GM21447 (cell line): ENCODE measurements around the gene BACH2.
A peak's percentile ranks its signal among the peaks of the same experiment; 100 is the strongest.
"Not testable (repeated sequence)": the region's sequence is repeated elsewhere in the genome, so short reads cannot be mapped to it uniquely, and the experiment has no call there.

Source experiments
- ATAC-seq: cut with Tn5 transposase; IDR thresholded peaks from one replicate; pipeline ENCODE4 v1.9.1; 2021; ENCODE audit not compliant: unreplicated experiment

BACH2 gene

DNA sequence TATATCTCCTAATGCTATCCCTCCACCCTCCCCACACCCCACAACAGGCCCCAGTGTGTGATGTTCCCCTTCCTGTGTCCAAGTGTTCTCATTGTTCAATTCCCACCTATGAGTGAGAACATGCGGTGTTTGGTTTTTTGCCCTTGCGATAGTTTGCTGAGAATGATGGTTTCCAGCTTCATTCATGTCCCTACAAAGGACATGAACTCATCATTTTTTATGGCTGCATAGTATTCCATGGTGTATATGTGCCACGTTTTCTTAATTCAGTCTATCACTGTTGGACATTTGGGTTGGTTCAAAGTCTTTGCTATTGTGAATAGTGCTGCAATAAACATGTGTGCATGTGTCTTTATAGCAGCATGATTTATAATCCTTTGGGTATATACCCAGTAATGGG, 163.0 kb downstream of the BACH2 start:
- not testable (repeated sequence) for ATAC-seq

DNA sequence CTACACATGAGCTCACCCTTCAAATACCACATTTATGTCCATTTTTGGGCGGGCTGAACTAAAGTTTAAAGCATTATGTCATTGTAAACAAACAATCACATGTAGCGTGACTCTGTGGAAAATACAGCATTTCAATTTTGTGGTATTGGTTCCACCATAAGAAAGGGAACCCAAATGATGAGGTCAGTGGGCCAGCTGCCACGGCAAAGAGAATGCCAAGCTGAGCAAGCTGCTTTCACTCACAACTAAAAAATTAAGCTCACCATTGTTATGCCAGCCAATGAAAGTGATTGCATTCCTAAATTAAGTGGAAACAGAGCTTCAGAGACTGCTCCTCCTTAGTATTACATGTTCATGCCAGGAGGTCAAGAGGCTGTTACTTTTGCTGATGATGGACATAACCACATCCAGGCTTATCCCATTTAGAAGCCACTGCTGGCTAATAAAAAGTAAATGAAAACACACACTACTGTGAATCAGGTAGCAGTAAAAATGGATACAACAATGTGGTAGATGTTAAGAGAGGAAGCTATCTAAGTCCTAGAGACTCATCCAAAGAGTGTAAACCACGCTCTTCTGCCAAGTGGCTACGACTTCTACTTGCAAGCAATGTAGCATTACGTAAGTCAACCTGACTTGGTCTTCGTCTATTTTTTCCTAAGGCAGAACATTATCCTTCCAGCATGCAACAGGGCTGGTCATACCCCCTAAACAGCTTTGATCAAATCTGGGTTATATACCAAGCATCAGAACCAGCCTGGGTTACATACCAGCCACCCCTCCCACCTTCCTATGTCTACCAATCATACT, 164.8 kb downstream of the BACH2 start:
- no peak for ATAC-seq

DNA sequence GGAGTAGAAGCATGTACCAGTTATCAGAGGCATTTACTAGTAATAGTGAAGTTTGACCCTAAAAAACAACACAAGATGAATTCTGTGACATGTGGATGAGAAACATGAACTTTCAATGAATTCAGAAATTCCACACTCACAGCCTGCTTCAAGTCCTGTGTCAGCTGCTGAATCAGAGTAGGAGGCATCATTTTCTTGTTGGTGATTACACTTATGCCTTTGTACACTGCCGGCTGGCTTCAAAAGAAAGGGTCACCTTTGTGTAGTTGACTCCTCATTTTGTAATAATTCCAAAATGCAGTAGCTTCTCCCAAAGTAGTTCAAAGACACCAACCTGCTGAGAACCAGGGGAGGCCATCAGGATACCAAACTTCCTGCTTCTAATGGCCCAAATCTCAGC, 165.5 kb downstream of the BACH2 start:
- no peak for ATAC-seq

DNA sequence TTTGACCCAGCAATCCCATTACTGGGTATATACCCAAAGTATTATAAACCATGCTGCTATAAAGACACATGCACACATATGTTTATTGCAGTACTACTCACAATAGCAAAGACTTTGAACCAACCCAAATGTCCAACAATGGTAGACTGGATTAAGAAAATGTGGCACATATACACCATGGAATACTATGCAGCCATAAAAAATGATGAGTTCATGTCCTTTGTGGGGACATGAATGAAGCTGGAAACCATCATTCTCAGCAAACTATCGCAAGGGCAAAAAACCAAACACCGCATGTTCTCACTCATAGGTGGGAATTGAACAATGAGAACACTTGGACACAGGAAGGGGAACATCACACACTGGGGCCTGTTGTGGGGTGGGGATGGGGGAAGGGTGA, 168.0 kb downstream of the BACH2 start:
- not testable (repeated sequence) for ATAC-seq

DNA sequence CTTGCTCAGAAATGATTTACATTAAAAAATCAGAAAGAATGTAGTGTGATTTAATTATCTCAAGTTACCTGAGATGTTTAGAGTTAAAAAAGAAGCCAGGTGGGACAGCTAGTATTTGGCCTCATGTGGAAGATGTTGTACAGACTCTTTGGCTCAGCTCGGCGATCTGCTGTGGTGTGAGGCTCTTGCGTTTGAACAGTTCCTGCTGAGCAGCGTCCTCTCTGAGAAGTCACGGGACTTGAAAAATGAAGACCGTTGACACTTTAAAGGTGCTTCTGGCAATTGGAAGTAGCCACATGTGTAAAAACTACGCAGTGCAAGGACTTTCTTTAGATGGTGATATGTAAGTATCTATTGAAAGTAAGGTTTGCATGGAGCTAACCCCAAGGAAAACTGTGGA, 169.0 kb downstream of the BACH2 start:
- no peak for ATAC-seq

DNA sequence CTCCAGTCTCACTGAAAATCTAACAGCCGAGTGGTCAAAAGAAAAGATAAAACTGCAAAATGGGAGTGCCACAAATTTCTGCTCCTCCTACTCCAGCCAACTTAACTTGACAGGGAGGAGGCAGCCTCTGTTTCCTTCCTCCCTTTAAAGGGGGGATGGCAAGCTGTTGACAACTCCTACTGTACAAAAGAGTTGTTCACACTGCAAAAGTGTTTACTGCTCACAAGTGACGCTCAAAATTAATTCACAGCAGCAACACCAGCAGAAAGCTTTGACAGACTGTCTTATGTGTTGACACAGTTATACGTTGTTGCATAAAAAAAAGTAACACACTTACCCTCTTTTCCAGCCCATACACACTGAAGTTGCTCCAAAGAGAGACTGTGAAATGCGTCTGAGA, 169.8 kb downstream of the BACH2 start:
- no peak for ATAC-seq

DNA sequence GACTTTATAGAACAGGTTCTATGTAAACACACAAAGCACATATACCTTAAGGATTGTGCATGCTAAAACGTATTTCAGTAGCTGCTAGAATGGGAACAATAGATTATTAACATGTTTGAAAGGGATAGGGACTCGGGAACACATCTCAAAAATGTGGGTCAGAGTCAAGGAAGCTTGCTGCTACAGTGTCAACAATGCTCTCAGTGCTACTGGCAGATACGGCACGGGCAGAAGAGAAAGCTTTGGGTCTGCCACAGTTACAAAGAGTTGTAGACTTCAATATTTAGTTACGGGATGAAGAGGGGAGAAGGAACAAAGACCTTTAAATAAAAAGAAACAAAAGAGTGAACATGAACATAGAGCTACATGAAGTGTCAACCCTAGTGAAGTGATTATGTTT, 170.5 kb downstream of the BACH2 start:
- ATAC-seq, result no peak

DNA sequence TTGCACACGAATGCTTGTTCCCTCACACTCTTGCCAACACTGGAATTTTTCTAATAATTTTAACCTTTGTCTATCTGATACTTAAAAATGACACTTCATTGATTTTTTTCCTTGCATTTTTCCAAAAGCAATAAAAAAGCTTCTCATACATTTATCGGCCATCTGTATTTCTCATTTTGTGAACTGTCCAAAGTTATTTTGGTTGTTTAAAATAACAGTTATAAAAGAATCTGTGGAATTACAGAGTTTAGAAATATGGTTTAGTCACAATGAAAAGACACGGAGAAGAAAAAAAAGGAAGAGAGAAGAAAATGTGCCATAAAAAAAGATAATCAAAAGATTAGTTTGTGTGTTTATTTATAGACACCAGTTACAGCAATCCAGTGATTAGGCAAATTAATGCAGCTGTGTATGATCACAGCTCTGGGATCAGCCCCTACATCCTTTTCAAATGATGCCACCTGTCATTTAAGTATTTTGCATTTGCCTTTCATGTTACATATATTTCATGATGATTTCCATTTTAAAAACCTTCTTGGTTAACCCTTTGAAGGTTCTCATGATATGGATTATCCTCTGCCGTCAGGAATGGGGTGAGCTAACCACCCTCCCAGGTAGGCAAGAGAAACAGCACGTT, 171.7 kb downstream of the BACH2 start:
- no peak for ATAC-seq

DNA sequence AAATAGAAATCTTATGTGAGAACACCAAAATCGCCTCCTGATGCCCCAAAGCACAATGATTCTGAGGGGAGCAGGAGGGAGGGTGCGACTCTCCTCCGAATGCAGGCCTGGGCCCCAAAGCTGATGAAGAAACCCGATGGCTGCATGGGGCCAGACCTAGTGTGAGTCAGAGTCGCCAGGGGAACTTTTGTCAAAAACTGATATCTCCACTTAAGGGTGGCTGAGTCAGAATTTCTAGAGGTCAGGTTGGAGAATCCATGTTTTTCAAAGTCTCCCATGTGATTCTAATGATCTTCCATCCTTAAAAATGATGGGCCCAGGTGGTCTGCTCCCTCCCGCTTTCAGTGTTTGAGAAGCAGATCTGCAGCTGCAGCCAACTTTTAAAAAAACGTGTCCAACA, 172.8 kb downstream of the BACH2 start:
- ATAC-seq, result no peak

DNA sequence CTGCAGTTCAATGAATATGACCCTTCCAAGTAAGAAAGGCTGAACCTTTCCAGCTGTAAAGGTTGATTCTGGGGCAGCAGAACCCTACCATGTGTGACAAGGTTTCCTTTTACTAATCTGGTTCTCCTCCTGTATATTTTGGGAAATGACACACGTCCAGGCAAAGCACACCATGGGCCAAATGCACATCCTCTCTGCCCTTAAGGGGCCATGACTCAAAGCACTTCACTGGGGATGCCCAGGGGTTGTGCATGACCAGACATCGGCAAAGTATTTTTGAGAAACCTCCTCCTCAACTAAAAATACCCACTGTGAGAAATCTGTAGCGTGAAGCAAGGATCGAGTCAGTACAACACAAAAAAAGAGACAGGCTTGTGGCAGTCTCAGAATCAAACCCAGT, 174.7 kb downstream of the BACH2 start:
- no peak for ATAC-seq

DNA sequence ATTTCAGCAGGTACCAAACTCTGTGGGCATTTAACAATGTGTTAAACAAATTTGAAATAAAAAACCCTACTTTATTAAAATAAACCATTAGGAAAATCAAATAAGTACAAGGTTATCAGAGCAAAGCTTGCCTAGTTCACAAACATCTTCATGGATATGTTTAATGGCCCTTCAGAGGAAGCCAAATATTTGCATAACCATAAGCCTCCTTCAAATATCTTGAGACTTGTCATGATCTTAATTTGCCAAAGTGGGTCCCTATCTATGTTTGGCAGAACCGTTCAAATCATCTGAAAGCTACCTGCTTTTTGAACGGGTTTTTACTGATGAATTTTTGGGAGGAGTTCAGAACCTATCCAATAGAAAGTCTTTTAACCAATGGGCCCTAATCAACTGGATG, 176.3 kb downstream of the BACH2 start:
- ATAC-seq, result no peak

DNA sequence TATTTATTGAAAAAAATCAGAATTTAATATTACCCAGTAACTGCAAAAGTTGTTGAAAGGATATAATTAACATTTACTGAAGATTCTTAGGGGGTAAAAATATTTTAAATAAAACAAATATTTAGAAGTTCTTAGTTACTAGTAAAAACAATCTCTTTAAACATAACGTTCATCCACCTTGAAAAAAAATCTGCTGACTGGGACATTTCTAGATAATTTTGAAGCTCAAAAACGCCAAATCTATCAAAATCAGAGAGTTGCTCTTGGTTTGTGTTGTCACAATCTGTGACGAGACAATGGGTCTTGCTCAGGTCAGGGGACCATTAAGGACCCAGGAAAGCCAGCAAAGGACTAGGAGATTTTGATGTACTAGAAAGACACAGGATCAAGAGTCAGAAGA, 177.0 kb downstream of the BACH2 start:
- ATAC-seq, result no peak

DNA sequence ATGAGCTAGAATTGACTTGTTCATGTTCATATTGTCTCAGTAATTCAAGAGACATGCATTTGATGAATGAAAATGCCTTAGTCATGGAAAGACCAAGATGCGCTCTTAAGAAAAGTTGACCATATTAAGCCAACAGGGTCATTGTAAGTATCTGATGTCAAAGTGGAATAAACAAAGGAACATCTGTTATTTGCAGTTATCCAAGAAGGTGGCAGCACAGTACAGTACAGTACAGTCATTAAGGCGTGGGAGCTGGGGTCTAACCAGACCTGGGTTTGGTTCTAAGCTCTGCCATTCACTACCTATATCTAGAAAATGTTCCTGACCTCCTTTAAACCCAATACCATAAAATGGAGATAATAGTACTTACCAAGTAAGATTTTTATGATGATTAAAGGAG, 178.1 kb downstream of the BACH2 start:
- no peak for ATAC-seq

DNA sequence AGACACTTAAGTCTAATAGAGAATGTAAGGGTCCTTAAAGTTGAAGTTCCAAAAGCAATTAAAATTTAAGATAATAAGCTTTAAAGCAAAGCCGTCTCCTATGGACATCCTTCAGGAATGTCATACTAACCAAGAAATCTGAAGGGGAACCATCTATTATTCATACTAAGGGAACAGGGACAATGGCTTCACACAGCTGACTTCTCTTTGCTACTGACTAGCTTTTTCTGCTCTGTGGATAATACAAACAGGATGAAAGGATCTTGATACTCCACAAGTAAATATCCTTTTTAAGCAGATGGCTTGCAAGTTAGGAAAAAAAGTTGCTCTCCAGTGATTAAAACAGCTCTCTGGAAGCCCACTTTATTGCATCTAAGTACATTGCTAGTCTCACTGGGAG, 178.6 kb downstream of the BACH2 start:
- no peak for ATAC-seq

DNA sequence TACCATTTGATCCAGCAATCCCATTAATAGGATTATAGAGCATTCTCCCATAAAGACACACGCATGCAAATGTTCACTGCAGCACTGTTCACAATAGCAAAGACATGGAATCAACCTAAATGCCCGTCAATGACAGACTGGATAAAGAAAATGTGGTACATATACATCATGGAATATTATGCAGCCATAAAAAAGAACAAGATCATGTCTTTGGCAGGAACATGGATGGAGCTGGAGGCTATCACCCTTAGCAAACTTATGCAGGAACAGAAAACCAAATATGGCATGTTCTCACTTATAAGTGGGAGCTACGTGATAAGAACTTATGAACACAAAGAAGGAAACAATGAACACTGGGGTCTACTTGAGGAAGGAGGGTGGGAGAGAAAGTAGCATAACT, 180.5 kb downstream of the BACH2 start:
- not testable (repeated sequence) for ATAC-seq

DNA sequence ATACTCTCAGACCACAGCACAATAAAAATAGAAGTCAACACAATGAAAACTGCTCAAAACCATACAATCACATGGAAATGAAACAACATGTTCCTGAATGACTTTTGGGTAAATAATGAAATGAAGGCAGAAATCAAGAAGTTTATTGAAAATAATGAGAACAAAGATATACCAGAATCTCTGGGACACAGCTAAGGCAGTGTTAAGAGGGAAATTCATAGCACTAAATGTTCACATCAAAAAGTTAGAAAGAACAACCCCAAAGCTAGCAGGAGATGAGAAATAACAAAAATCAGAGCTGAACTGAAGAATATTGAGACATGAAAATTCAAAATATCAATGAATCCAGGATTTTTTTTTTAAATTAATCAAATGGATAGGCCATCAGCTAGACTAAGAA, 183.3 kb downstream of the BACH2 start:
- ATAC-seq, result no peak

DNA sequence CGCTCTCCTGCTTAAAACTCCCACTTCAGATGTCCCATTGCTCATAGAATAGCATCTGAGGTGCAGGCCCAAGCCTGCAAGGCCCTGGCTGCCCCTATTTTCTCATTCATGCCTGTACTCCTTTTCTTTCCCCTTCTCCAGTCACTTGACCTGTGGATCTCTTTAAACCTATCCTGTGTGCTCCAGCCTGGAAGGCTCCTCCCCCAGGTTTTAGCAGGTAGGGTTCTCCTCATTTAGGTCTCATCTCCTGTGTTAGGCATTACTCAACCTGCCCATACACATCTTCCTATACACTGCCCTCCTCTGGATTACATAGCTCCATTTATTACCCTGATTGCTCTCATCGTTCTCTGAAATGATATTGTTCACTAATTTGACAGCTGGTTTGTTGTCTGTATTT, 185.3 kb downstream of the BACH2 start:
- no peak for ATAC-seq

DNA sequence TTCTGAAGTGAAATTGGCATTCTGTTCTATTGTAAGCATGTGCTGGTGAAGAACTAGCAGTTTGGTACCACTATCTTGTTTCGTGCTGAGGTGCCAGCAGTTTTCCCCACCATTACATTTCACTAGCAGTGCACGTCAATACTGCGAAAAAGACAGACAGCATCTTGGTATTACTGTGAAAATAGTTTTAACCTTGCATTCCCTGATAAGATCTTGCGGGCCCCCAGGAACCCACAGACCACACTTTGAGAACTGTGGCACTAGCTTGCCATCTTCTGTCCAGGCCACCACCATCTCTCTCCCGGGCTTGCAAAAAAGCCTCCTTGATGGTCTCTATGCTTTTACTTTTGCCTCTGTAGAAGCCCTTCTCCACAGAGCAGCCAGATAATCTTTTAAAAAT, 185.7 kb downstream of the BACH2 start:
- no peak for ATAC-seq

DNA sequence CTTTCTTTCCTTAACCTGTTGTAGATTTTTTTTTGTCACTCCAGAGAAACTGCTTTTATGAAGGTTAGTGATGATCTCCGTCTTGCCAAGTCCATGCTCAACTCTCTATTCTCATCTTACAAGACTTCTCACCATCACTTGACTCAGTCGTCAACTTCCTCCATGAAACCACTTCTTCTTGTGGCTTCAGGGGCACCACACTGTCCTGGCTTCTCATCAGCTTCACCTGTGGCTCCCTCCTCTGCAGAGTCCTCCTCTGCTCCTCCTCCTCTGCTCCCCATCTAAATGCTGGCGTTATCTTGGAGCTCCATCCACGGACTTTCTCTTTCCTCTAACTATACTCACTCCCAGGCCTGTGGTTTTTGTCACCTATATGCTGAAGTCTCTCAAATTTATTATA, 187.5 kb downstream of the BACH2 start:
- no peak for ATAC-seq

DNA sequence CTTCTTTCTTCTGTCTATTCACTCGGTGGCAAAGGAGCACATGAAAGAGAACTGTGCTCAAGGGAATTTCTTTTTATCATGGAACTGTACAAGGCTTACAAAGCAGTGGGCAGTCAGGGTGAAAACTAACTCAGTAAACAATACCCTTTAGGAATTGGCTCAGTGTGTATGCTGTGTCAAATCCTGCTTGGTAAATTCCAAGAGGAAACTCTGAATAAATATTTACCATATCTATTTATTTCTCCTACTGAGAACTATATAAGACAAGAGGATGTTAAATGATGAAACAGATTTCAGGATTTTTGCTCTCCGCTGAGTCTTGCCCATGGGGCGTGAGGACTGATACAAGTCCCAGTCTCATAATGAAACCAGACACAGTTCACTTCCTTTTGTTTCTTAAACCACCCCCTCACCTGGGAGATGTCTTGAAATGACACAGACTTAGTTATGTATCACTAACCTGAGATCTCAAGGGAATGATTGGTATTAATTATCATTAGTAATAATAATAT, 188.8 kb downstream of the BACH2 start:
- peak; percentile 92 for ATAC-seq

DNA sequence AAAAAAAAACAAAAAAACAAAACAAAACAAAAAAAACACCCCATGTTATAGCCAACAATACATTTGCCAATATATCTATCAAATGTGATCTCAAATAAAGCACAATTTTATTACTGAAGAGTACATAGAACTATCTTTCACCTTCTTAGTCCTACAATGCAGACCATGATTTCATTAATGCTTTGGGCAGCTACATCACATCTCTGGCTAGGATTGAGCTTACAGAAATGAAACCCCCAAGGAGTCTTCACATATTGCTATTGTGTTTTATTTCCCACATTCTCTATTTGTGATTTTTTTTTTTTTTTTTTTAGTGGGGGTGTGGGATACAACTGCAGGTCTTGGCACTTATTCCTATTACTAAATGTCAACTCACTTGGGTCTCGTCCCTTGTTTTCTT, 189.3 kb downstream of the BACH2 start:
- no peak for ATAC-seq

DNA sequence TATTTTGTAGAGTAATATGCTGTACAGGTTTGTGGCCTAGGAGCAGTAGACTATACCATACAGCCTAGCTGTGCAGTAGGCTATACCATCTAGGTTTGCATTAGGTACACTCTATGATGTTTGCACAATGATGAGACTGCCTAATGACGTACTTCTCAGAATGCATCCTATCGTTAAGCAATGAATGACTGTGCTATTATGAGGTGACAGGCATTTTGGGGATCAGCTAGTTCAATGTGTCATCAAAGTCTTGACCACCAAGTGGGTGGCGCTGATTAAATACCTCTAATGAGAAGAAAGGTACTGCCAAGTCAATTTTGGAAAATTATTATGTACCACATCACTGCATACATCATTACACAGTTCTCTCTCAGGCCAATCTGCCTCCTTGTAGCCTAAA, 190.2 kb downstream of the BACH2 start:
- ATAC-seq, result no peak
